ACC112 (cell line): ENCODE results near the gene BST2.
"Not testable (repeated sequence)": the region's sequence is repeated elsewhere in the genome, so short reads cannot be mapped to it uniquely, and the experiment has no call there.

Experiments
- H2AFZ ChIP-seq: fragments of 200-600 bp; sonication (generic); one replicate; pipeline ENCODE4 v1.6.0; 2017; ENCODE audit warnings: antibody characterized with exemption, low read length; ENCODE audit not compliant: unreplicated experiment
- H3K27ac ChIP-seq: fragments of 200-600 bp; sonication (generic); 2 replicates; pipeline ENCODE4 v1.5.1; 2014; ENCODE audit warnings: low read depth, mild to moderate bottlenecking, antibody characterized with exemption, low read length, moderate library complexity
- H3K27me3 ChIP-seq: fragments of 200-600 bp; sonication (generic); 2 replicates; pipeline ENCODE4 v1.6.1; 2014; ENCODE audit warnings: mild to moderate bottlenecking, antibody characterized with exemption, low read length, moderate library complexity, mixed read lengths; ENCODE audit not compliant: insufficient read depth
- H3K36me3 ChIP-seq: fragments of 200-600 bp; sonication (generic); 2 replicates; pipeline ENCODE4 v1.6.1; 2016; ENCODE audit warnings: mild to moderate bottlenecking, antibody characterized with exemption, low read length, moderate library complexity, mixed read lengths; ENCODE audit not compliant: insufficient read depth
- H3K4me1 ChIP-seq: fragments of 200-600 bp; sonication (generic); one replicate; pipeline ENCODE4 v1.6.1; 2016; ENCODE audit warnings: low read length, mixed read lengths; ENCODE audit not compliant: insufficient read depth, unreplicated experiment, control insufficient read depth
- H3K4me3 ChIP-seq: fragments of 200-600 bp; sonication (generic); 2 replicates; pipeline ENCODE4 v1.5.1; 2014; ENCODE audit warnings: mild to moderate bottlenecking, low read depth, low read length
- H3K79me2 ChIP-seq: fragments of 200-600 bp; sonication (generic); one replicate; pipeline ENCODE4 v1.6.0; 2016; ENCODE audit warnings: low read length; ENCODE audit not compliant: control insufficient read depth, unreplicated experiment, insufficient read depth

The BST2 gene

GRCh38 chr19:17385878-17386611 is 19.4 kb downstream of the BST2 start:
- no peaks in the 10 kb centered on the region for H3K79me2 ChIP-seq
- no peaks in the 10 kb centered on the region for H3K36me3 ChIP-seq
- H3K27me3 ChIP-seq: no peaks in the 10 kb centered on the region
- H3K27ac ChIP-seq: no peak overlapping the region
- no peak overlapping the region for H2AFZ ChIP-seq
- no peak overlapping the region for H3K4me3 ChIP-seq
- no peaks in the 10 kb centered on the region for H3K4me1 ChIP-seq

GRCh38 chr19:17380426-17381138 is 24.8 kb downstream of the BST2 start:
- H2AFZ ChIP-seq: no peak overlapping the region
- no peak overlapping the region for H3K4me3 ChIP-seq
- H3K27ac ChIP-seq: no peak overlapping the region
- H3K79me2 ChIP-seq: no peaks in the 10 kb centered on the region
- H3K36me3 ChIP-seq: no peaks in the 10 kb centered on the region
- no peaks in the 10 kb centered on the region for H3K4me1 ChIP-seq
- no peaks in the 10 kb centered on the region for H3K27me3 ChIP-seq

- Histone ChIP-seq H3K36me3 (no peaks in the 10 kb centered on the region), H3K79me2 (no peaks in the 10 kb centered on the region), H2AFZ (no peak overlapping the region), H3K4me3 (no peak overlapping the region), H3K27ac (no peak overlapping the region), H3K4me1 (no peaks in the 10 kb centered on the region), H3K27me3 (no peaks in the 10 kb centered on the region)
Observed at GRCh38 chr19:17379221-17379631, 26.2 kb downstream of the BST2 start.

GRCh38 chr19:17378271-17378670 is 27.2 kb downstream of the BST2 start:
- Histone ChIP-seq H3K36me3 (no peaks in the 10 kb centered on the region), H3K79me2 (no peaks in the 10 kb centered on the region), H3K4me1 (no peaks in the 10 kb centered on the region), H2AFZ (no peak overlapping the region), H3K27me3 (no peaks in the 10 kb centered on the region), H3K4me3 (no peak overlapping the region), H3K27ac (no peak overlapping the region)

GRCh38 chr19:17376935-17377600 is 28.4 kb downstream of the BST2 start, which contains the start of gene PLVAP:
PLVAP (minus strand) TSS chr19:17377342; CDS start chr19:17377288, 54 bp downstream.
- no peaks in the 10 kb centered on the region for H3K4me1 ChIP-seq
- no peaks in the 10 kb centered on the region for H3K79me2 ChIP-seq
- H2AFZ ChIP-seq: no peak within 1 kb of the TSS

GRCh38 chr19:17370026-17370587 is 35.3 kb downstream of the BST2 start:
- no peaks in the 10 kb centered on the region for H3K27me3 ChIP-seq
- no peak overlapping the region for H2AFZ ChIP-seq
- no peaks in the 10 kb centered on the region for H3K4me1 ChIP-seq
- no peaks in the 10 kb centered on the region for H3K36me3 ChIP-seq
- H3K79me2 ChIP-seq: no peaks in the 10 kb centered on the region
- no peak overlapping the region for H3K4me3 ChIP-seq
- H3K27ac ChIP-seq: no peak overlapping the region

More at GRCh38 chr19:17376935-17377600, 28.4 kb downstream of the BST2 start, which contains the start of gene PLVAP:
- no peak within 1 kb of the TSS for H3K4me3 ChIP-seq
- no peak within 1 kb of the TSS for H3K27ac ChIP-seq
- H3K36me3 ChIP-seq: no peaks in the 10 kb centered on the region
- no peaks in the 10 kb centered on the region for H3K27me3 ChIP-seq

- no peaks in the 10 kb centered on the region for H3K79me2 ChIP-seq
- H2AFZ ChIP-seq: no peak overlapping the region
- H3K27ac ChIP-seq: no peak overlapping the region
- no peaks in the 10 kb centered on the region for H3K36me3 ChIP-seq
- no peaks in the 10 kb centered on the region for H3K4me1 ChIP-seq
- H3K27me3 ChIP-seq: no peaks in the 10 kb centered on the region
- no peak overlapping the region for H3K4me3 ChIP-seq
Observed at GRCh38 chr19:17365361-17365760, 40.1 kb downstream of the BST2 start.

GRCh38 chr19:17363852-17364605 is 41.4 kb downstream of the BST2 start:
- not testable (repeated sequence) for H3K36me3 ChIP-seq, H3K27me3 ChIP-seq, H3K4me1 ChIP-seq, H3K4me3 ChIP-seq, H3K79me2 ChIP-seq, H2AFZ ChIP-seq, H3K27ac ChIP-seq

GRCh38 chr19:17359905-17360800 is 45.3 kb downstream of the BST2 start:
- Histone ChIP-seq H3K4me1 (no peaks in the 10 kb centered on the region), H3K79me2 (no peaks in the 10 kb centered on the region), H3K36me3 (no peaks in the 10 kb centered on the region)

More at GRCh38 chr19:17359905-17360800, 45.3 kb downstream of the BST2 start:
- no peak overlapping the region for H2AFZ ChIP-seq
- no peaks in the 10 kb centered on the region for H3K27me3 ChIP-seq
- no peak overlapping the region for H3K27ac ChIP-seq
- no peak overlapping the region for H3K4me3 ChIP-seq
